ENCODE measurements around the gene PRICKLE3.

DNA sequence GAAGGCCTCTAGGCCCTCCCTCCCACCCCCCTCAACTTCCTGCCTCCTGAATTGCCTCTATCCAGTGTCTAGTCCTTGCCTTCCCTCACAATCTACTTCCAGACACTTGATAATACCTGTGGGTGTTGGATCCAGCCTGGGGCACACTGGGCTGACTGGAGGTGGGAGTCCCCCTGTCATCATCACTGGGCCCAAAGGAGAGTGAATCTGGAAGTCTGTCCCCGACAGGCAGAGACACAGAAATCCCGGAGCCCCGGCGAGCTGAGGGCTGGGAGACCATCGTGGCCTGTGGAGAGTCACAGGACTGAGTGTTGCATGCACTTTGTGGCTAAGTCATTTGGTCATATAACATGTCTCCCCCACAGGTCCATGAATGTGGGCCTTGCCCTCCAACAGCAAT, 22.2 kb upstream of the PRICKLE3 start:
- TF ChIP-seq, protein P1, sequence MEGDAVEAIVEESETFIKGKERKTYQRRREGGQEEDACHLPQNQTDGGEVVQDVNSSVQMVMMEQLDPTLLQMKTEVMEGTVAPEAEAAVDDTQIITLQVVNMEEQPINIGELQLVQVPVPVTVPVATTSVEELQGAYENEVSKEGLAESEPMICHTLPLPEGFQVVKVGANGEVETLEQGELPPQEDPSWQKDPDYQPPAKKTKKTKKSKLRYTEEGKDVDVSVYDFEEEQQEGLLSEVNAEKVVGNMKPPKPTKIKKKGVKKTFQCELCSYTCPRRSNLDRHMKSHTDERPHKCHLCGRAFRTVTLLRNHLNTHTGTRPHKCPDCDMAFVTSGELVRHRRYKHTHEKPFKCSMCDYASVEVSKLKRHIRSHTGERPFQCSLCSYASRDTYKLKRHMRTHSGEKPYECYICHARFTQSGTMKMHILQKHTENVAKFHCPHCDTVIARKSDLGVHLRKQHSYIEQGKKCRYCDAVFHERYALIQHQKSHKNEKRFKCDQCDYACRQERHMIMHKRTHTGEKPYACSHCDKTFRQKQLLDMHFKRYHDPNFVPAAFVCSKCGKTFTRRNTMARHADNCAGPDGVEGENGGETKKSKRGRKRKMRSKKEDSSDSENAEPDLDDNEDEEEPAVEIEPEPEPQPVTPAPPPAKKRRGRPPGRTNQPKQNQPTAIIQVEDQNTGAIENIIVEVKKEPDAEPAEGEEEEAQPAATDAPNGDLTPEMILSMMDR (conservative IDR thresholded peaks at IDR 0.05; ENCODE audit: low read depth in 2 of 2) = no peak
- TF ChIP-seq NANOG (IDR thresholded peaks at IDR 0.05; ENCODE audit: borderline replicate concordance) (no peak), EZH2 (IDR thresholded peaks at IDR 0.05; ENCODE audit: low read depth, unreplicated experiment) (no peak), ZNF114 (CRISPR knock-in tag; IDR thresholded peaks at IDR 0.05) (no peak), EZH2phosphoT487 (IDR thresholded peaks at IDR 0.05; ENCODE audit: unreplicated experiment) (no peak), POLR2AphosphoS5 (IDR thresholded peaks at IDR 0.05; ENCODE audit: low read depth) (no peak), REST (IDR thresholded peaks at IDR 0.05; ENCODE audit: unreplicated experiment) (no peak)
